Measurements from ENCODE around the gene PJA1.

GRCh38 chrX:69142788-69143469 lies 22.3 kb downstream of the PJA1 start:
- no peak for TF ChIP-seq SP2 (tag by site-specific recombination; IDR thresholded peaks at IDR 0.05)
- TF ChIP-seq, protein P1, sequence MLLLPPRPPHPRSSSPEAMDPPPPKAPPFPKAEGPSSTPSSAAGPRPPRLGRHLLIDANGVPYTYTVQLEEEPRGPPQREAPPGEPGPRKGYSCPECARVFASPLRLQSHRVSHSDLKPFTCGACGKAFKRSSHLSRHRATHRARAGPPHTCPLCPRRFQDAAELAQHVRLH (tag by site-specific recombination; IDR thresholded peaks at IDR 0.05), result no peak
- TF ChIP-seq, protein P2, sequence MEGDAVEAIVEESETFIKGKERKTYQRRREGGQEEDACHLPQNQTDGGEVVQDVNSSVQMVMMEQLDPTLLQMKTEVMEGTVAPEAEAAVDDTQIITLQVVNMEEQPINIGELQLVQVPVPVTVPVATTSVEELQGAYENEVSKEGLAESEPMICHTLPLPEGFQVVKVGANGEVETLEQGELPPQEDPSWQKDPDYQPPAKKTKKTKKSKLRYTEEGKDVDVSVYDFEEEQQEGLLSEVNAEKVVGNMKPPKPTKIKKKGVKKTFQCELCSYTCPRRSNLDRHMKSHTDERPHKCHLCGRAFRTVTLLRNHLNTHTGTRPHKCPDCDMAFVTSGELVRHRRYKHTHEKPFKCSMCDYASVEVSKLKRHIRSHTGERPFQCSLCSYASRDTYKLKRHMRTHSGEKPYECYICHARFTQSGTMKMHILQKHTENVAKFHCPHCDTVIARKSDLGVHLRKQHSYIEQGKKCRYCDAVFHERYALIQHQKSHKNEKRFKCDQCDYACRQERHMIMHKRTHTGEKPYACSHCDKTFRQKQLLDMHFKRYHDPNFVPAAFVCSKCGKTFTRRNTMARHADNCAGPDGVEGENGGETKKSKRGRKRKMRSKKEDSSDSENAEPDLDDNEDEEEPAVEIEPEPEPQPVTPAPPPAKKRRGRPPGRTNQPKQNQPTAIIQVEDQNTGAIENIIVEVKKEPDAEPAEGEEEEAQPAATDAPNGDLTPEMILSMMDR (tag by site-specific recombination; IDR thresholded peaks at IDR 0.05), result no peak
- no peak for TF ChIP-seq ZNF555 (tag by site-specific recombination; conservative IDR thresholded peaks at IDR 0.05)
- no peak for TF ChIP-seq ZNF768 (tag by site-specific recombination; IDR thresholded peaks at IDR 0.05)
- TF ChIP-seq MYNN (tag by site-specific recombination; IDR thresholded peaks at IDR 0.05; ENCODE audit: borderline replicate concordance), result no peak
